Right lobe of liver (tissue), 6 donors: ENCODE results near the gene PIGZ. TPM values are rescaled to one million over a fixed set of nuclear protein-coding genes. Genes with fewer than 3 reads are reported as not detected.

Source experiments
- ATAC-seq, 4 donors: fragments of 200-7000 bp; cut with Tn5 transposase; one replicate each; pipeline ENCODE4 v1.9.1; 2020; ENCODE audit warnings: mild to moderate bottlenecking in 4 of 4, moderate library complexity in 4 of 4
- DNase-seq, 3 donors: peaks; one replicate each; pipeline ENCODE4 v3.0.0-alpha.2; 2020
- H3K27ac ChIP-seq, 3 donors: fragments of 200-600 bp; one replicate each; pipeline ENCODE4 v1.8.0; 2022
- H3K27me3 ChIP-seq, 2 donors: fragments of 200-600 bp; one replicate each; pipeline ENCODE4 v1.8.0; 2022
- H3K36me3 ChIP-seq, 4 donors: fragments of 200-600 bp; sonication (generic) in 1 of 4; one replicate each; pipeline versions ENCODE4 v1.5.1 to v1.8.0; 2017 to 2022; ENCODE audit warnings: control low read depth in 1 of 4
- H3K4me1 ChIP-seq, 4 donors: fragments of 200-600 bp; sonication (generic) in 1 of 4; one replicate each; pipeline versions ENCODE4 v1.5.1 to v1.8.0; 2017 to 2022; ENCODE audit warnings: control low read depth in 1 of 4
- H3K4me3 ChIP-seq, 3 donors: fragments of 200-600 bp; one replicate each; pipeline ENCODE4 v1.8.0; 2022
- H3K9me3 ChIP-seq, 4 donors: fragments of 200-600 bp; sonication (generic) in 1 of 4; one replicate each; pipeline versions ENCODE4 v1.5.1 to v1.8.0; 2017 to 2022; ENCODE audit warnings: control low read depth in 1 of 4
- CTCF ChIP-seq, 4 donors: fragments of 200-600 bp in 3 of 4; fragments of 450-650 bp in 1 of 4; IDR thresholded peaks; one replicate each; pipeline versions ENCODE4 v1.5.1 to v1.8.0; 2016 to 2022; ENCODE audit warnings: antibody characterized with exemption in 4 of 4, mild to moderate bottlenecking in 2 of 4
- POLR2A ChIP-seq: fragments of 450-650 bp; IDR thresholded peaks from one replicate; pipeline ENCODE4 v1.6.1; 2017; ENCODE audit warnings: antibody characterized with exemption, mild to moderate bottlenecking
- WGBS: methylation state at CpG from one replicate; pipeline ENCODE4 v1.1.6; 2018; ENCODE audit warnings: low coverage, low lambda C conversion rate; ENCODE audit not compliant: insufficient coverage; ENCODE audit errors: missing lambda C conversion rate; 5-methylcytosine and 5-hydroxymethylcytosine counted together
- intact Hi-C, 2 donors: fragments of 100-400 bp; cut with DNase I; formaldehyde crosslinking; loops; one replicate each; pipeline versions ENCODE4 v1.11.2 to v1.14.1; 2022
- total RNA-seq, 6 experiments: library from RNA; depleted of rRNA in 2 of 6; stranded (reverse); fragments of >200 nt in 2 of 6; fragmentation: NEBNext Ultra II Directional in 3 of 6; extraction: Animal tissue kit (Norgen Biotek cat#: 25700) in 3 of 6; gene quantifications; one replicate each; pipeline versions ENCODE4 v1.1.0 to v1.2.4, GENCODE V29; 2016 to 2023
- donor health status: DM: no; HTN: yes; CAD: no.
- donor health status: DM: no; HTN: no; CAD: no.
- donor health status: DM: no; HTN: no; CAD: no.
- donor health status: DM: no; HTN: yes; CAD: no.
- donor health status: DM: no; HTN: yes; CAD: no.

Gene PIGZ
- total RNA-seq, 6 experiments from 2014 or later = 1.2 to 2.8 (median 2.4) TPM

GRCh38 chr3:197008436-197009209, 40.0 kb upstream of the PIGZ start:
- no peak overlapping the region for H3K27ac ChIP-seq
- WGBS = 95% methylated on average over 8 of the region's 27 CpGs
- H3K9me3 ChIP-seq = no peaks in the 10 kb centered on the region
- no peaks in the 10 kb centered on the region for H3K36me3 ChIP-seq
- H3K4me3 ChIP-seq = no peak overlapping the region
- no peaks in the 10 kb centered on the region for H3K4me1 ChIP-seq
- H3K27me3 ChIP-seq = no peaks in the 10 kb centered on the region
- peak in 1 of 3 donors; percentile 42 for DNase-seq
- TF ChIP-seq CTCF (IDR thresholded peaks at IDR 0.05) (no peak), POLR2A (no peak)
- intact Hi-C loops = loop anchor here in 1 of 2 donors (10.0 kb wide), 1 partner anchor 176 kb away; no protein-coding TSS in a partner anchor
- no peak for ATAC-seq

GRCh38 chr3:197007953-197008352, 39.3 kb upstream of the PIGZ start:
- no peak for TF ChIP-seq POLR2A
- TF ChIP-seq CTCF (IDR thresholded peaks at IDR 0.05) = no peak

GRCh38 chr3:197007296-197007940, 38.8 kb upstream of the PIGZ start:
- intact Hi-C loops = loop anchor here in 1 of 2 donors (10.0 kb wide), 1 partner anchor 177 kb away; no protein-coding TSS in a partner anchor
- DNase-seq (peak in 1 of 3 donors; percentile 45), ATAC-seq (no peak)
- H3K4me3 ChIP-seq = no peak overlapping the region
- 78% methylated on average over 4 of the region's 12 CpGs for WGBS
- H3K4me1 ChIP-seq = no peaks in the 10 kb centered on the region
- H3K27ac ChIP-seq = no peak overlapping the region
- no peak for TF ChIP-seq POLR2A
- no peak for TF ChIP-seq CTCF (IDR thresholded peaks at IDR 0.05)
- H3K9me3 ChIP-seq = no peaks in the 10 kb centered on the region
- no peaks in the 10 kb centered on the region for H3K27me3 ChIP-seq
- no peaks in the 10 kb centered on the region for H3K36me3 ChIP-seq

More at GRCh38 chr3:197007953-197008352, 39.3 kb upstream of the PIGZ start:
- DNase-seq = no peak
- Histone ChIP-seq H3K27me3 (no peaks in the 10 kb centered on the region), H3K9me3 (no peaks in the 10 kb centered on the region), H3K4me1 (no peaks in the 10 kb centered on the region), H3K36me3 (no peaks in the 10 kb centered on the region), H3K4me3 (no peak overlapping the region), H3K27ac (no peak overlapping the region)
- WGBS = no CpG with 5 or more reads among the region's 8 CpGs
- intact Hi-C loops = loop anchor here in 1 of 2 donors (10.0 kb wide), 1 partner anchor 177 kb away; no protein-coding TSS in a partner anchor
- ATAC-seq = no peak

GRCh38 chr3:197006860-197007259, 38.2 kb upstream of the PIGZ start:
- DNase-seq (no peak), ATAC-seq (no peak)
- Histone ChIP-seq H3K4me3 (no peak overlapping the region), H3K9me3 (no peaks in the 10 kb centered on the region), H3K27ac (no peak overlapping the region), H3K27me3 (no peaks in the 10 kb centered on the region), H3K4me1 (no peaks in the 10 kb centered on the region), H3K36me3 (no peaks in the 10 kb centered on the region)
- 100% methylated on average over 3 of the region's 5 CpGs for whole genome bisulfite sequencing
- TF ChIP-seq CTCF (IDR thresholded peaks at IDR 0.05) = no peak
- no peak for TF ChIP-seq POLR2A
- intact Hi-C loops = loop anchor here in 1 of 2 donors (10.0 kb wide), 1 partner anchor 178 kb away; no protein-coding TSS in a partner anchor
